ENCODE data around the gene BMP6.

GRCh38 chr6:7901056-7901455 is 175.2 kb downstream of the BMP6 start:
- no peak for TF ChIP-seq EZH2 (IDR thresholded peaks at IDR 0.05; ENCODE audit: low read length, unreplicated experiment)
- TF ChIP-seq EZH2phosphoT487 (IDR thresholded peaks at IDR 0.05; ENCODE audit: borderline replicate concordance, low read length), result no peak

Measured in PC-3 (cell line).